GM20000 (cell line): ENCODE data around the gene PRKCG.

Experiments used
- DNase-seq: peaks from one replicate; pipeline ENCODE4 v3.0.0; 2012; ENCODE audit warnings: low spot score
- TF ChIP-seq, protein P1 (sequence below): IDR thresholded peaks from 2 replicates; pipeline ENCODE4 v1.5.1; 2012; ENCODE audit warnings: mild to moderate bottlenecking, control low read depth; ENCODE audit errors: extremely low read depth, missing control alignments

PRKCG gene

DNA sequence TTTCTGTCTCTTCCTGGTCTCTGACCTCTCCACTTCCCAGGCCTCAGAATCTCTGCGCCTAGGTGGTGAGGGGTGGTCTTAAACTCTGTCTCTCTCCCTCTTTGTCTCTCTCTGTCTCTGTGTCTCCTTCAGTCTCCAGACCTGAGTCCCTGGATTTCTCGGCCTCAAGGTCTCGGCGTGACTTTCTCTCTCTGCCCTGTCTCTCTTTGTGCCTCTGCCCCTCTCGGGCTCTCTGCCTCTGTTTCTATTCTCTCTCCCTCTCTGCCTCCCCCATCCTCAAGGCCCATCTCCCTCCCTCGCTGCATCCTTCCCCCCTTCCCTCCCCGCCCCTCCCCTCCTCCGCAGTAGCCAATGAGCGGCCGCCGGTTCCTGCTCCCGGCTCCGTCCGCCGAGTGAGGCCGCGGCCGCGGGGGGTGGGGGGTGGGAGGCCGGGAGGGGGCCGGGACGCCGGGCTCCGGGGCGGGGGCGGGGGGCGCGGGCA, 27.0 kb downstream of the PRKCG start, which contains the start of gene CACNG7:
Gene CACNG7, plus strand, starts transcription at position 344 of the 481 bp plus-strand sequence. CDS start 3,554 bp downstream, outside the sequence.
- DNase-seq, result no peak

DNA sequence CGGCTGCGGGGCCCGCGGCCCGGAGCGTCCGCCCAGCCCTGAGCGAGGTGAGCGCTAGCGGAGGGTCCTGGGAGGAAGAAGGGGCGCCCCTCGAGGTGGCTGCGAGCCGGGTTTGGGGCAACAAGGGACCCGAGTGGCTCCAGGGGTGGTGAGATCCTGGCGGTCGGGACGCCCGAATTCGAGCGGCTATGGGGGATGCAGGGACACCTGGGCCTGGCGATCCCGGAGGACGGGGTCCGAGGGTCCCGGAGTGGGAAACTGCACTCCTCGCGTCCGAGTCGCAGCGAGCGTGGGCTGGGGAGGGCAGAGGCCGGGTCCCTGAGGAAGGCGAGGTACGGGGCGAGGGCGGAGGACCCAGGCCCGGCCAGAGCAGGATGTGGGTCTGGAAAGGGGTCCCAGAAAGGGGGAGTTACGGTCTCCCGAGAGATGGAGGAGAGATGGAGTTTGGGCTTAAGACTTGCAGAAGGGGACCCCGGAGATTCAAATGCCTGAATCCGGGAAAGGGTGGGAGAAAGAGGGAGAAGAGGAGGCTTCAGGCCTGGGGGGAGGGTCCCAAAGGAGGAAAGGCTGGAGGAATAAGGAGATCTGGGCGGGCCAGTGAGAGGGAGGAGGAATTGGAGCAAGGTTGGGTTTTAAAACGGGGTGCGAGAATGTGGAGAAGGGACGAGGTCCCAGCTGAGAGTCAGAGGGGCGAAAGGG, 27.6 kb downstream of the PRKCG start:
- DNase-seq, result no peak
- TF ChIP-seq, protein P1, sequence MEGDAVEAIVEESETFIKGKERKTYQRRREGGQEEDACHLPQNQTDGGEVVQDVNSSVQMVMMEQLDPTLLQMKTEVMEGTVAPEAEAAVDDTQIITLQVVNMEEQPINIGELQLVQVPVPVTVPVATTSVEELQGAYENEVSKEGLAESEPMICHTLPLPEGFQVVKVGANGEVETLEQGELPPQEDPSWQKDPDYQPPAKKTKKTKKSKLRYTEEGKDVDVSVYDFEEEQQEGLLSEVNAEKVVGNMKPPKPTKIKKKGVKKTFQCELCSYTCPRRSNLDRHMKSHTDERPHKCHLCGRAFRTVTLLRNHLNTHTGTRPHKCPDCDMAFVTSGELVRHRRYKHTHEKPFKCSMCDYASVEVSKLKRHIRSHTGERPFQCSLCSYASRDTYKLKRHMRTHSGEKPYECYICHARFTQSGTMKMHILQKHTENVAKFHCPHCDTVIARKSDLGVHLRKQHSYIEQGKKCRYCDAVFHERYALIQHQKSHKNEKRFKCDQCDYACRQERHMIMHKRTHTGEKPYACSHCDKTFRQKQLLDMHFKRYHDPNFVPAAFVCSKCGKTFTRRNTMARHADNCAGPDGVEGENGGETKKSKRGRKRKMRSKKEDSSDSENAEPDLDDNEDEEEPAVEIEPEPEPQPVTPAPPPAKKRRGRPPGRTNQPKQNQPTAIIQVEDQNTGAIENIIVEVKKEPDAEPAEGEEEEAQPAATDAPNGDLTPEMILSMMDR, result no peak

More for the DNA sequence above, 27.0 kb downstream of the PRKCG start, which contains the start of gene CACNG7:
- TF ChIP-seq, protein P1, result no peak

DNA sequence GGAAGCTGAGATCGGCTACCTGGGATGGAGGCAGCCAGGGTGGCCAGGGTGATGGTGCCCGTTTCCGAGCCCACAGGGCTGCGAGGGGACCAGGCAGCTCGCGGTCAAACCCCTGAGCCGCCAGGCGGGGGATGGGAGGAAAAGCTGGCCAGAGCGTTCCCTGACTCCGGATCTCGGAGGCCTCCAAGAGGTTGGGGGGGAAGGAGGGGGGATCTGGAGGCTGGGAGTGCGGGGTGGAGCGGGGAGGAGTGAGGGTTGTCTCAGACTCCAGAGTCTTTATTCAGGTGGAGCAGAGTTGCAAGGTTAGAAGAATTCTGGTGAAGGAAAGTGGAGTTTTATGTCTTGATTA, 28.1 kb downstream of the PRKCG start:
- TF ChIP-seq, protein P1, result no peak
- peak; percentile 23 for DNase-seq

DNA sequence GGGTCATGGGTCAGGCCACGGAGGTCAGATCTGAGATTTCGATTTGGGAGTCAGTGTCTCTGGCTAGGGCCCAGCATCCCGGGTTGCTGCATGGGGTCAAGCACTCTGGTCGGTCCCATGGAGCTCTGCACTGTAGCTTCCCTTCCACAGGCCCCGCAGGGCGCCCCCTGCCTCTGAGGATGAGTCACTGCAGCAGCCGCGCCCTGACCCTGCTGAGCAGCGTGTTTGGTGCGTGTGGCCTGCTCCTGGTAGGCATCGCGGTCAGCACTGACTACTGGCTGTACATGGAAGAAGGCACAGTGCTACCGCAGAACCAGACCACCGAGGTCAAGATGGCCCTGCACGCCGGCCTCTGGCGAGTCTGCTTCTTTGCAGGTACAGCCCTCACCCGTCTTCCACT, 30.7 kb downstream of the PRKCG start:
- TF ChIP-seq, protein P1, result peak; percentile 5
- peak; percentile 36 for DNase-seq

DNA sequence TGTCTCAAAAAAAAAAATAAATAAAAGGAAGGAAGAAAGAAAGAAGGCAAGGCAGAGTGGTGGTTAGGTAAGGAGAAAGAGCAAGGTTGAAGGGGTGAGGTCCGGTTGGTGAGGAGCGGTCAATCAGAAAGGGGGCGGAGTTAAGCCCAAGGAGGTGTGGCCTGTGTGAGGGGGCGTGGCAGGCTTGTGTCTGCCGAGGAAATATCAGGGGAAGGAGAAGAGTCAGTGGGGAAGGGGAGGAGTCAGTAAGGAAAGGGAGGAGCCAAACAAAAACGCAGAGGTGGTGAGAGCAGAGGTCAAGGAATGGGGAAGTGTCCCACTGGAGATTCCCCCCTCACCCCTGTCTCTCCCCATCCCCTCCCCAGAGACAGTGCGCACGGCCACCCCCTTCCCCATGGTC, 33.0 kb downstream of the PRKCG start:
- no peak for DNase-seq

DNA sequence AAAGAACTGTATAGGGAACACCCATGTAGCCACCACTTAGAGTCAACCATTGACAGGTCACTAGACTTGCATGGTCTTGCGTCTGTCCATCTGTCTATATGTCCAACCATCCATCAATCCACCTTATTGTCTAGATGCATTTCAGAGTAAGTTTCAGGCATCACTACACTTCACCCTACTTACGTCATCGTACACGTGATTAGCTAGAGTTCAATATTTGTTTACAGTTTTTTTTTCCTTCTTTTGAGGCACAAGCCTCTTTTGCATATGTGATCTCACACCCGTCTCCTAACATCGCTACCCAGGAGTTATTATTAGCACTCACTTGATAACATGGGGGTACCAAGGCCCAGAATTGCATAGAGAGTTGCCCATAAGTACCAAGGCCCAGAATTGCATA, 34.0 kb downstream of the PRKCG start:
- TF ChIP-seq, protein P1, result no peak
- no peak for DNase-seq

More for the DNA sequence above, 33.0 kb downstream of the PRKCG start:
- TF ChIP-seq, protein P1, result no peak

DNA sequence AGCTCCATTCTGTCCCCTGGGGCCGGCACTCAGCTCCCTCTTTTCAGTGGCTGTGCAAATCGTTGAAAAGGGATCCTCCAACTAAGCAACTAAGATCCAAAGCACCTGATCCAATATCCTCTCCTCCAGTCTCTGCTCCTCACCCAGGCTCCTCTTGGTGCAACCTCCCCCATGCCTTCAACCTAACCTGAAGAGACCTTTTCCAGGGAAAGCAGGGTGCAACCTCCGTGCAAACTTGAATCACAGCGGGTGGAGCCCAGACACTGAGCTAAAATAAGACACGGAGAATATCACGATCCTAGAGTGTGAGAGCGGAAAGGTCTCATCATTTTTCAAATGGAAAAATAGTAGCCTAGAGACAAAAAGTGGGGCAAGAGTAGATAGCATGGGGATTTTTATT, 35.4 kb downstream of the PRKCG start:
- TF ChIP-seq, protein P1, result no peak
- DNase-seq, result no peak
